Spleen (tissue), 11 donors: Measurements from ENCODE around the gene HUS1B. TPM values are rescaled to one million over a fixed set of nuclear protein-coding genes. Genes with fewer than 3 reads are reported as not detected.

Experiments used
- DNase-seq: peaks from one replicate; pipeline ENCODE4 v3.0.0-alpha.2; 2020
- H3K27ac ChIP-seq, 8 donors: fragments of 200-600 bp; sonication (generic) in 7 of 8; 1 replicate in 4 of 8; 2 replicates in 4 of 8; pipeline versions ENCODE4 v1.5.0 to v1.8.0; 2016 to 2021; ENCODE audit warnings: inconsistent platforms in 4 of 8, mild to moderate bottlenecking in 4 of 8, moderate library complexity in 1 of 8
- H3K27me3 ChIP-seq, 7 donors: fragments of 200-600 bp; sonication (generic) in 6 of 7; replicated peaks in 1 of 7; 1 replicate in 4 of 7; 2 replicates in 3 of 7; pipeline versions ENCODE4 v1.5.0 to v1.8.0; 2016 to 2021; ENCODE audit warnings: inconsistent platforms in 3 of 7, mild to moderate bottlenecking in 1 of 7
- H3K36me3 ChIP-seq, 6 donors: fragments of 200-600 bp; sonication (generic) in 5 of 6; 1 replicate in 4 of 6; 2 replicates in 2 of 6; pipeline versions ENCODE4 v1.5.0 to v1.8.0; 2016 to 2021; ENCODE audit warnings: inconsistent platforms in 2 of 6
- H3K4me1 ChIP-seq, 6 donors: fragments of 200-600 bp; sonication (generic) in 5 of 6; 1 replicate in 3 of 6; 2 replicates in 3 of 6; pipeline versions ENCODE4 v1.5.0 to v1.8.0; 2016 to 2021; ENCODE audit warnings: inconsistent platforms in 3 of 6
- H3K4me3 ChIP-seq, 8 donors: fragments of 200-600 bp; sonication (generic) in 7 of 8; 1 replicate in 4 of 8; 2 replicates in 4 of 8; pipeline versions ENCODE4 v1.5.0 to v1.8.0; 2016 to 2021; ENCODE audit warnings: inconsistent platforms in 4 of 8, mild to moderate bottlenecking in 4 of 8, moderate library complexity in 2 of 8
- H3K9me3 ChIP-seq, 8 donors: fragments of 200-600 bp; sonication (generic) in 7 of 8; 1 replicate in 4 of 8; 2 replicates in 4 of 8; pipeline versions ENCODE4 v1.5.0 to v1.8.0; 2016 to 2021; ENCODE audit warnings: inconsistent platforms in 4 of 8
- POLR2A ChIP-seq, 3 donors: fragments of 450-650 bp; IDR thresholded peaks; one replicate each; pipeline ENCODE4 v1.5.1; 2017; ENCODE audit warnings: antibody characterized with exemption in 3 of 3, mild to moderate bottlenecking in 1 of 3
- POLR2AphosphoS5 ChIP-seq, 3 donors: sonication (generic); formaldehyde crosslinking; IDR thresholded peaks; one replicate each; pipeline ENCODE4 v1.5.1; 2017; ENCODE audit warnings: antibody characterized with exemption in 3 of 3
- WGBS, 5 donors: extraction: QIAGEN DNeasy Blood & Tissue Kit in 3 of 5; methylation state at CpG; one replicate each; pipeline versions ENCODE4 v1.1.5 to v1.1.7; 2013 to 2018; 5-methylcytosine and 5-hydroxymethylcytosine counted together
- intact Hi-C: fragments of 100-400 bp; cut with DNase I; formaldehyde crosslinking; loops from one replicate; pipeline ENCODE4 v1.15.0; 2023; ENCODE audit warnings: low total_unique reads
- polyA plus RNA-seq, 3 donors: library from polyadenylated mRNA; stranded (reverse); fragments of 200-250 nt; gene quantifications; one replicate each; pipeline ENCODE4 v1.2.1, GENCODE V29; 2013
- total RNA-seq, 7 donors: library from RNA; depleted of rRNA in 3 of 7; stranded (reverse); fragments of >200 nt in 3 of 7; fragmentation: NEBNext Ultra II Directional in 4 of 7; extraction: Animal tissue kit (Norgen Biotek cat#: 25700) in 4 of 7; gene quantifications; one replicate each; pipeline versions ENCODE4 v1.1.0 to v1.2.1, GENCODE V29; 2016 to 2021
- TF ChIP-seq, protein P1 (sequence below), 11 experiments: fragments of 200-600 bp in 7 of 11; fragments of 450-650 bp in 4 of 11; sonication (generic) in 4 of 11; IDR thresholded peaks in 8 of 11; conservative IDR thresholded peaks in 3 of 11; 1 replicate in 7 of 11; 2 replicates in 4 of 11; pipeline versions ENCODE4 v1.4.0 to v1.8.0; 2016 to 2021; ENCODE audit warnings: antibody characterized with exemption in 11 of 11, inconsistent platforms in 4 of 11, mild to moderate bottlenecking in 1 of 11
- donor health status: healthy with polysubstance abuse.
- donor health status: DM: no; HTN: no; CAD: no; lungs with moderate emphysema.
- donor health status: DM: no; HTN: no; CAD: no.
- donor health status: Bipolar disorder and iron deficiency.
- donor health status: healthy.
- donor health status: DM: no; HTN: no; CAD: no.
- donor health status: DM: yes; HTN: yes; CAD: no.

HUS1B gene
- total and polyA plus RNA-seq, 10 donors, result 0.06 to 6.1 (median 2.2) TPM

GRCh38 chr6:683742-684440, 27.0 kb upstream of the HUS1B start:
- 39 to 63% (median 52%) methylated on average over 15 of the region's 15 CpGs for WGBS, 5 donors
- TF ChIP-seq, protein P1, sequence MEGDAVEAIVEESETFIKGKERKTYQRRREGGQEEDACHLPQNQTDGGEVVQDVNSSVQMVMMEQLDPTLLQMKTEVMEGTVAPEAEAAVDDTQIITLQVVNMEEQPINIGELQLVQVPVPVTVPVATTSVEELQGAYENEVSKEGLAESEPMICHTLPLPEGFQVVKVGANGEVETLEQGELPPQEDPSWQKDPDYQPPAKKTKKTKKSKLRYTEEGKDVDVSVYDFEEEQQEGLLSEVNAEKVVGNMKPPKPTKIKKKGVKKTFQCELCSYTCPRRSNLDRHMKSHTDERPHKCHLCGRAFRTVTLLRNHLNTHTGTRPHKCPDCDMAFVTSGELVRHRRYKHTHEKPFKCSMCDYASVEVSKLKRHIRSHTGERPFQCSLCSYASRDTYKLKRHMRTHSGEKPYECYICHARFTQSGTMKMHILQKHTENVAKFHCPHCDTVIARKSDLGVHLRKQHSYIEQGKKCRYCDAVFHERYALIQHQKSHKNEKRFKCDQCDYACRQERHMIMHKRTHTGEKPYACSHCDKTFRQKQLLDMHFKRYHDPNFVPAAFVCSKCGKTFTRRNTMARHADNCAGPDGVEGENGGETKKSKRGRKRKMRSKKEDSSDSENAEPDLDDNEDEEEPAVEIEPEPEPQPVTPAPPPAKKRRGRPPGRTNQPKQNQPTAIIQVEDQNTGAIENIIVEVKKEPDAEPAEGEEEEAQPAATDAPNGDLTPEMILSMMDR (IDR thresholded peaks at IDR 0.05 in 8 of 11, conservative IDR thresholded peaks at IDR 0.05 in 3 of 11), result no peak
- TF ChIP-seq POLR2AphosphoS5 (IDR thresholded peaks at IDR 0.05), result peak in 1 of 3 donors; percentile 21
- TF ChIP-seq POLR2A (IDR thresholded peaks at IDR 0.05), result no peak
- Histone ChIP-seq H3K4me1 (peaks cover 6 to 78% (median 32%) of the 10 kb centered on the region in 6 donors), H3K36me3 (peaks cover 0 to 21% (median 4%) of the 10 kb centered on the region in 6 donors), H3K27me3 (no peaks in the 10 kb centered on the region), H3K27ac (peak overlapping the region in 1 of 8 donors; percentile 7), H3K4me3 (peak overlapping the region in 1 of 8 donors; percentile 21), H3K9me3 (no peaks in the 10 kb centered on the region)
- DNase-seq, result no peak
- intact Hi-C loops, result no loop called here

DNA sequence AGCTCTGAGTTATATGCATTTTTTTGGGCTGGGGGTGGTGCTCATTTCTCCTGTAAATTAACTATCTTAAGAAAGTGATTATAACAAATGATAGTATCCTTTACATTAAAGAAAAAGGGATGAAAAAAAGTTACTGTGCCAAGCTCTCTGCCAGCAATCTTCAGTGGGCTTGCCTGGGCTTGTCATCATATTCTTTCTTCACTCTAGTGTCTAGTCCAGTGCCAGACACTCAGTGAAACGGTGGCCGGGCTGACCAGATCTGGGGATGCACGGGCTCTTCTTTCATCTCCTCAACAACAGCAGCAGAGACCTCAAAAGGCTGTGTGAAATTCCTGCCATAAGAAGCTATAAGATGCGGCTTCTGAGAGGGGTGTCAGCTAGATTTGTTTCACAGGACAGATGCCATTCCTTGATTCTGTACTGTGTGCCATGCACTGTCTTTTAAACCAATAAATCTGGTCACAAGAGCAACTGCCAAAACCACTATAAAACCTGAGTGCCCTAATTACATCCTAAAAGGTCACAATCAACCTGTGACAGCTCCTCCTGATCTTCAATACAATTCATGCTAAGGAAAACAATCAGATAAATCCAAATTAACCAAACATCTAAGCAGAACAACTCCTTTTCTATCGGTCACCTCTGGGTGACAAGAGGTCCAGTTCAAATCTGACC, 23.9 kb upstream of the HUS1B start:
- no peak overlapping the region for H3K4me3 ChIP-seq
- DNase-seq, result no peak
- TF ChIP-seq, protein P1 (IDR thresholded peaks at IDR 0.05 in 8 of 11, conservative IDR thresholded peaks at IDR 0.05 in 3 of 11), result no peak
- TF ChIP-seq POLR2A (IDR thresholded peaks at IDR 0.05), result no peak
- no peak for TF ChIP-seq POLR2AphosphoS5 (IDR thresholded peaks at IDR 0.05)
- H3K36me3 ChIP-seq, result peaks cover 0 to under 1% (median 0%) of the 10 kb centered on the region in 6 donors
- peaks cover 6 to 69% (median 32%) of the 10 kb centered on the region in 6 donors for H3K4me1 ChIP-seq
- no peaks in the 10 kb centered on the region for H3K27me3 ChIP-seq
- WGBS, 5 donors, result 91 to 98% (median 97%) methylated on average over 5 of the region's 5 CpGs
- intact Hi-C loops, result no loop called here
- no peak overlapping the region for H3K27ac ChIP-seq
- H3K9me3 ChIP-seq, result no peaks in the 10 kb centered on the region

- no peaks in the 10 kb centered on the region for H3K9me3 ChIP-seq
- H3K36me3 ChIP-seq, result no peaks in the 10 kb centered on the region
- peaks cover 6 to 65% (median 27%) of the 10 kb centered on the region in 6 donors for H3K4me1 ChIP-seq
- no peaks in the 10 kb centered on the region for H3K27me3 ChIP-seq
- H3K27ac ChIP-seq, result no peak overlapping the region
- intact Hi-C loops, result no loop called here
- no peak for DNase-seq
- 78 to 88% (median 84%) methylated on average over 2 of the region's 2 CpGs for WGBS, 5 donors
- H3K4me3 ChIP-seq, result no peak overlapping the region
- TF ChIP-seq, protein P1 (IDR thresholded peaks at IDR 0.05 in 8 of 11, conservative IDR thresholded peaks at IDR 0.05 in 3 of 11), result no peak
- TF ChIP-seq POLR2A (IDR thresholded peaks at IDR 0.05) (no peak), POLR2AphosphoS5 (IDR thresholded peaks at IDR 0.05) (no peak)
Measured at GRCh38 chr6:680251-680650, 23.4 kb upstream of the HUS1B start.

GRCh38 chr6:679282-679681, 22.4 kb upstream of the HUS1B start:
- H3K27me3 ChIP-seq, result no peaks in the 10 kb centered on the region
- peaks cover 0 to 62% (median 18%) of the 10 kb centered on the region in 6 donors for H3K4me1 ChIP-seq
- H3K9me3 ChIP-seq, result no peaks in the 10 kb centered on the region
- intact Hi-C loops, result no loop called here
- TF ChIP-seq POLR2A (IDR thresholded peaks at IDR 0.05) (no peak), POLR2AphosphoS5 (IDR thresholded peaks at IDR 0.05) (no peak)
- TF ChIP-seq, protein P1 (IDR thresholded peaks at IDR 0.05 in 8 of 11, conservative IDR thresholded peaks at IDR 0.05 in 3 of 11), result no peak
- H3K27ac ChIP-seq, result no peak overlapping the region
- no peaks in the 10 kb centered on the region for H3K36me3 ChIP-seq
- 78 to 91% (median 78%) methylated on average over 9 of the region's 9 CpGs for WGBS, 5 donors
- H3K4me3 ChIP-seq, result no peak overlapping the region
- no peak for DNase-seq
